HepG2 (cell line): ENCODE measurements around the gene SORBS2. TPM values are rescaled to one million over a fixed set of nuclear protein-coding genes. Genes with fewer than 3 reads are reported as not detected.

Experiments used
- ATAC-seq: fragments of 200-7000 bp; cut with Tn5 transposase; 3 replicates; pipeline ENCODE4 v1.9.1; 2020; ENCODE audit warnings: mild to moderate bottlenecking, moderate library complexity
- BruUV-seq: library from RNA; stranded (reverse); fragments of 400-500 nt; replicated peaks from 2 replicates; lab custom pipeline; 2021; lab: Mats Ljungman, UMichigan
- CTCF ChIA-PET: fragments of 300-600 bp; formaldehyde crosslinking; extraction: SDS; loops from one replicate; lab custom pipeline; 2021; ENCODE audit warnings: low total read pairs, inconsistent platforms, low intra/inter-chr PET ratio; lab: Yijun Ruan, JAX
- POLR2A ChIA-PET: fragments of 350-600 bp; sonication (Branson Sonifier 250); formaldehyde crosslinking; loops from one replicate; lab custom pipeline; 2020; ENCODE audit warnings: antibody characterized with exemption, inconsistent platforms; lab: Yijun Ruan, JAX
- DNase-seq: peaks from one replicate; pipeline ENCODE4 v3.0.0-alpha.2; 2015; ENCODE audit warnings: low spot score
- FAIRE-seq: peaks from 3 replicates; lab custom pipeline; 2011; peaks lifted over from hg19 to GRCh38; lab: Jason Lieb, UNC
- H2AFZ ChIP-seq: one replicate; pipeline ENCODE4 v1.6.1; 2011; ENCODE audit warnings: low read length, inconsistent platforms
- H3K27ac ChIP-seq: fragments of 300-600 bp; 3 replicates; pipeline ENCODE4 v1.8.0; 2011; ENCODE audit warnings: mixed run types, mild to moderate bottlenecking, mixed read lengths, low read length, inconsistent platforms; ENCODE audit not compliant: insufficient read depth; ENCODE audit errors: extremely low read length
- H3K27me3 ChIP-seq, 2 experiments: fragments of 200-600 bp in 1 of 2; 2 replicates in 1 of 2; 3 replicates in 1 of 2; pipeline versions ENCODE4 v1.6.0 to v1.8.0; 2011; ENCODE audit warnings: low read length in 2 of 2, mild to moderate bottlenecking in 2 of 2, moderate library complexity in 2 of 2, inconsistent platforms in 1 of 2; ENCODE audit not compliant: insufficient read depth in 2 of 2, control insufficient read depth in 1 of 2
- H3K36me3 ChIP-seq, 2 experiments: fragments of 200-600 bp in 1 of 2; replicated peaks in 1 of 2; 2 replicates in 1 of 2; 3 replicates in 1 of 2; pipeline versions ENCODE4 v1.5.1 to v1.8.0; 2011; ENCODE audit warnings: low read length in 2 of 2, inconsistent platforms in 1 of 2; ENCODE audit not compliant: insufficient read depth in 2 of 2, control insufficient read depth in 1 of 2
- H3K4me1 ChIP-seq: 2 replicates; pipeline ENCODE4 v1.5.1; 2012; ENCODE audit warnings: low read length, inconsistent platforms; ENCODE audit not compliant: insufficient read depth
- H3K4me2 ChIP-seq: 2 replicates; pipeline ENCODE4 v1.6.0; 2011; ENCODE audit warnings: low read depth, low read length, inconsistent platforms
- H3K4me3 ChIP-seq, 3 experiments: fragments of 200-600 bp in 1 of 3; sonication (generic), shearing (Covaris generic) in 1 of 3; replicated peaks in 1 of 3; 2 replicates each; pipeline ENCODE4 v1.5.1; 2011 to 2016; ENCODE audit warnings: low read length in 3 of 3, inconsistent platforms in 2 of 3, low read depth in 2 of 3, mild to moderate bottlenecking in 2 of 3, control low read depth in 1 of 3, mixed read lengths in 1 of 3; ENCODE audit not compliant: insufficient read depth in 1 of 3
- H3K79me2 ChIP-seq: one replicate; pipeline ENCODE4 v1.6.1; 2011; ENCODE audit warnings: low read length, inconsistent platforms; ENCODE audit not compliant: insufficient read depth
- H3K9ac ChIP-seq: 2 replicates; pipeline ENCODE4 v1.6.0; 2011; ENCODE audit warnings: mild to moderate bottlenecking, low read depth, low read length, inconsistent platforms; ENCODE audit not compliant: insufficient read depth
- H3K9me3 ChIP-seq: 2 replicates; pipeline ENCODE4 v1.5.1; 2012; ENCODE audit warnings: mild to moderate bottlenecking, low read length
- H4K20me1 ChIP-seq: 2 replicates; pipeline ENCODE4 v1.6.0; 2011; ENCODE audit warnings: inconsistent platforms, mild to moderate bottlenecking, low read length, moderate library complexity; ENCODE audit not compliant: insufficient read depth
- ARNT ChIP-seq: fragments of 450-650 bp; IDR thresholded peaks from 2 replicates; pipeline ENCODE4 v1.6.1; 2017
- ARNTL ChIP-seq: sonication (generic); formaldehyde crosslinking; IDR thresholded peaks from 2 replicates; pipeline ENCODE4 v1.4.0; 2020; ENCODE audit warnings: mild to moderate bottlenecking, missing genetic modification reagents
- BORCS8-MEF2B ChIP-seq: sonication (generic); formaldehyde crosslinking; IDR thresholded peaks from 2 replicates; pipeline ENCODE4 v1.8.0; 2022; ENCODE audit warnings: mild to moderate bottlenecking, missing genetic modification reagents
- FOXA3 ChIP-seq: IDR thresholded peaks from 2 replicates; pipeline ENCODE4 v1.6.1; 2016; ENCODE audit warnings: missing genetic modification reagents, missing compliant biosample characterization
- FOXJ3 ChIP-seq: sonication (generic); formaldehyde crosslinking; IDR thresholded peaks from 2 replicates; pipeline ENCODE4 v1.4.0; 2020; ENCODE audit warnings: missing genetic modification reagents, mild to moderate bottlenecking, borderline replicate concordance
- XRCC5 ChIP-seq: fragments of 200-400 bp; formaldehyde crosslinking; optimal IDR thresholded peaks from 2 replicates; pipeline ENCODE3; 2017; ENCODE audit warnings: mild to moderate bottlenecking, low read length
- ZNF263 ChIP-seq: sonication (generic); formaldehyde crosslinking; IDR thresholded peaks from 2 replicates; pipeline ENCODE4 v1.4.0; 2020; ENCODE audit warnings: missing genetic modification reagents
- ZNF264 ChIP-seq: sonication (generic); formaldehyde crosslinking; IDR thresholded peaks from 2 replicates; pipeline ENCODE4 v1.4.0; 2020; ENCODE audit warnings: missing genetic modification reagents
- ZNF30 ChIP-seq: sonication (generic); formaldehyde crosslinking; IDR thresholded peaks from 2 replicates; pipeline ENCODE4 v1.5.0; 2020; ENCODE audit warnings: mild to moderate bottlenecking, missing genetic modification reagents
- ZNF558 ChIP-seq: sonication (generic); formaldehyde crosslinking; IDR thresholded peaks from 2 replicates; pipeline ENCODE4 v1.9.0; 2022; ENCODE audit warnings: mild to moderate bottlenecking, missing genetic modification reagents, borderline replicate concordance
- ZNF7 ChIP-seq: IDR thresholded peaks from 2 replicates; pipeline ENCODE4 v1.6.1; 2016; ENCODE audit warnings: missing biosample characterization, missing genetic modification reagents
- ZNF773 ChIP-seq: sonication (generic); formaldehyde crosslinking; IDR thresholded peaks from 2 replicates; pipeline ENCODE4 v1.4.0; 2020; ENCODE audit warnings: missing genetic modification reagents, borderline replicate concordance
- WGBS: methylation state at CpG from one replicate; pipeline ENCODE4 v1.1.6; 2017; ENCODE audit warnings: low lambda C conversion rate; 5-methylcytosine and 5-hydroxymethylcytosine counted together
- in situ Hi-C: cut with HindIII; loops from 2 replicates; pipeline ENCODE4 v1.10.0; 2017; ENCODE audit warnings: low pct_unique_long_range_greater_than_20kb; ENCODE audit not compliant: extremely low pct_ligation_motif_present
- intact Hi-C: fragments of 100-400 bp; cut with micrococcal nuclease; formaldehyde crosslinking; loops from one replicate; pipeline ENCODE4 v1.10.0; 2022; ENCODE audit not compliant: unreplicated experiment
- polyA plus RNA-seq, 8 experiments: library from polyadenylated mRNA; depleted of rRNA in 3 of 8; stranded (reverse) in 7 of 8; unstranded in 1 of 8; fragments of >200 nt; fragmentation: Illumina TruSeq in 4 of 8; extraction: Trizol in 4 of 8; gene quantifications; 2 replicates each; pipeline versions ENCODE4 v1.2.1 to v1.2.3, GENCODE V29; 2011 to 2016; ENCODE audit warnings: low read depth in 4 of 8, missing spikeins in 1 of 8, mixed read lengths in 1 of 8; ENCODE audit not compliant: insufficient read depth in 1 of 8
- total RNA-seq, 5 experiments: library from RNA; depleted of rRNA; stranded (reverse); fragments of >200 nt; fragmentation: Illumina TruSeq; extraction: Trizol; gene quantifications; 2 replicates each; pipeline ENCODE4 v1.2.3, GENCODE V29; 2016; ENCODE audit warnings: low read depth in 1 of 5
- TF ChIP-seq, protein P1 (sequence below): sonication (generic); formaldehyde crosslinking; IDR thresholded peaks from 2 replicates; pipeline ENCODE4 v1.5.0; 2020; ENCODE audit warnings: mild to moderate bottlenecking, missing genetic modification reagents, borderline replicate concordance
- TF ChIP-seq, protein P2 (sequence below): sonication (generic); formaldehyde crosslinking; IDR thresholded peaks from 2 replicates; pipeline ENCODE4 v1.4.0; 2020; ENCODE audit warnings: missing genetic modification reagents

Gene SORBS2
- total and polyA plus RNA-seq, 2 of the 13 experiments (the other 11 are each of a cell fraction or from before 2014, with no cell fraction given) = 25.0 to 80.5 TPM

DNA sequence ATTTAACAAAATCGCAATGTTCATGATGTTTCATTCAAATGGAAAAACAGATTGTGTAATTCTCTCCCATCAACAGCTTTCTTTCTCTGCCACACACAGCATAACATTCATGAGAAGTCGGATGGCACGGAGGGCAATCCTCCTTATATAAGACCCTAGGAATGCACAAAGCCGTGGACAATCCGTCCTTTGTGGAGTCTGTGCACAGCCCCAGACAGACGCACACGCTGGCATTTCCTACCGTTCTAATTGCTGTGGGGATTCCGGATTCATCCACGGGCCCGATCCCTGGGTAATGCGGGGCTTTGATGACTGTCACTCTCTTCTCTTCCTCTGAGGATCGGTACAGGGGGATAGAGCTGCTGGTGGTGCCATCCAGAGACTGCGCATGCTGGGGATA, 154.8 kb downstream of the SORBS2 start:
- H3K36me3 ChIP-seq = peaks cover 10 to 49% of the 10 kb centered on the region in 2 experiments
- H3K9ac ChIP-seq = no peak overlapping the region
- H2AFZ ChIP-seq = no peak overlapping the region
- BruUV-seq = no TSS peak
- no peaks in the 10 kb centered on the region for H3K27me3 ChIP-seq
- in situ Hi-C loops = no loop called here
- CTCF ChIA-PET = no interaction called here
- intact Hi-C loops = no loop called here
- H3K4me3 ChIP-seq = no peak overlapping the region
- no peak for FAIRE-seq
- H3K4me1 ChIP-seq = peaks cover 7% of the 10 kb centered on the region
- no peak overlapping the region for H3K4me2 ChIP-seq
- DNase-seq = no peak
- H3K9me3 ChIP-seq = no peaks in the 10 kb centered on the region
- H3K79me2 ChIP-seq = no peaks in the 10 kb centered on the region
- no peak for ATAC-seq
- over 99% methylated on average over 14 of the region's 14 CpGs for WGBS
- POLR2A ChIA-PET = no interaction called here
- H4K20me1 ChIP-seq = no peaks in the 10 kb centered on the region
- no peak overlapping the region for H3K27ac ChIP-seq
- no peak for TF ChIP-seq FOXJ3 (CRISPR knock-in tag)
- no peak for TF ChIP-seq ARNTL (CRISPR knock-in tag)
- no peak for TF ChIP-seq ZNF7 (CRISPR knock-in tag)
- no peak for TF ChIP-seq ZNF263 (CRISPR knock-in tag)
- no peak for TF ChIP-seq XRCC5
- TF ChIP-seq, protein P1, sequence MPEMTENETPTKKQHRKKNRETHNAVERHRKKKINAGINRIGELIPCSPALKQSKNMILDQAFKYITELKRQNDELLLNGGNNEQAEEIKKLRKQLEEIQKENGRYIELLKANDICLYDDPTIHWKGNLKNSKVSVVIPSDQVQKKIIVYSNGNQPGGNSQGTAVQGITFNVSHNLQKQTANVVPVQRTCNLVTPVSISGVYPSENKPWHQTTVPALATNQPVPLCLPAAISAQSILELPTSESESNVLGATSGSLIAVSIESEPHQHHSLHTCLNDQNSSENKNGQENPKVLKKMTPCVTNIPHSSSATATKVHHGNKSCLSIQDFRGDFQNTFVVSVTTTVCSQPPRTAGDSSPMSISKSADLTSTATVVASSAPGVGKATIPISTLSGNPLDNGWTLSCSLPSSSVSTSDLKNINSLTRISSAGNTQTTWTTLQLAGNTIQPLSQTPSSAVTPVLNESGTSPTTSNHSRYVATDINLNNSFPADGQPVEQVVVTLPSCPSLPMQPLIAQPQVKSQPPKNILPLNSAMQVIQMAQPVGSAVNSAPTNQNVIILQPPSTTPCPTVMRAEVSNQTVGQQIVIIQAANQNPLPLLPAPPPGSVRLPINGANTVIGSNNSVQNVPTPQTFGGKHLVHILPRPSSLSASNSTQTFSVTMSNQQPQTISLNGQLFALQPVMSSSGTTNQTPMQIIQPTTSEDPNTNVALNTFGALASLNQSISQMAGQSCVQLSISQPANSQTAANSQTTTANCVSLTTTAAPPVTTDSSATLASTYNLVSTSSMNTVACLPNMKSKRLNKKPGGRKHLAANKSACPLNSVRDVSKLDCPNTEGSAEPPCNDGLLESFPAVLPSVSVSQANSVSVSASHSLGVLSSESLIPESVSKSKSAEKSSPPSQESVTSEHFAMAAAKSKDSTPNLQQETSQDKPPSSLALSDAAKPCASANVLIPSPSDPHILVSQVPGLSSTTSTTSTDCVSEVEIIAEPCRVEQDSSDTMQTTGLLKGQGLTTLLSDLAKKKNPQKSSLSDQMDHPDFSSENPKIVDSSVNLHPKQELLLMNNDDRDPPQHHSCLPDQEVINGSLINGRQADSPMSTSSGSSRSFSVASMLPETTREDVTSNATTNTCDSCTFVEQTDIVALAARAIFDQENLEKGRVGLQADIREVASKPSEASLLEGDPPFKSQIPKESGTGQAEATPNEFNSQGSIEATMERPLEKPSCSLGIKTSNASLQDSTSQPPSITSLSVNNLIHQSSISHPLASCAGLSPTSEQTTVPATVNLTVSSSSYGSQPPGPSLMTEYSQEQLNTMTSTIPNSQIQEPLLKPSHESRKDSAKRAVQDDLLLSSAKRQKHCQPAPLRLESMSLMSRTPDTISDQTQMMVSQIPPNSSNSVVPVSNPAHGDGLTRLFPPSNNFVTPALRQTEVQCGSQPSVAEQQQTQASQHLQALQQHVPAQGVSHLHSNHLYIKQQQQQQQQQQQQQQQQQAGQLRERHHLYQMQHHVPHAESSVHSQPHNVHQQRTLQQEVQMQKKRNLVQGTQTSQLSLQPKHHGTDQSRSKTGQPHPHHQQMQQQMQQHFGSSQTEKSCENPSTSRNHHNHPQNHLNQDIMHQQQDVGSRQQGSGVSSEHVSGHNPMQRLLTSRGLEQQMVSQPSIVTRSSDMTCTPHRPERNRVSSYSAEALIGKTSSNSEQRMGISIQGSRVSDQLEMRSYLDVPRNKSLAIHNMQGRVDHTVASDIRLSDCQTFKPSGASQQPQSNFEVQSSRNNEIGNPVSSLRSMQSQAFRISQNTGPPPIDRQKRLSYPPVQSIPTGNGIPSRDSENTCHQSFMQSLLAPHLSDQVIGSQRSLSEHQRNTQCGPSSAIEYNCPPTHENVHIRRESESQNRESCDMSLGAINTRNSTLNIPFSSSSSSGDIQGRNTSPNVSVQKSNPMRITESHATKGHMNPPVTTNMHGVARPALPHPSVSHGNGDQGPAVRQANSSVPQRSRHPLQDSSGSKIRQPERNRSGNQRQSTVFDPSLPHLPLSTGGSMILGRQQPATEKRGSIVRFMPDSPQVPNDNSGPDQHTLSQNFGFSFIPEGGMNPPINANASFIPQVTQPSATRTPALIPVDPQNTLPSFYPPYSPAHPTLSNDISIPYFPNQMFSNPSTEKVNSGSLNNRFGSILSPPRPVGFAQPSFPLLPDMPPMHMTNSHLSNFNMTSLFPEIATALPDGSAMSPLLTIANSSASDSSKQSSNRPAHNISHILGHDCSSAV = no peak
- no peak for TF ChIP-seq ZNF773 (CRISPR knock-in tag)
- TF ChIP-seq FOXA3 (CRISPR knock-in tag) = no peak
- no peak for TF ChIP-seq ZNF30
- TF ChIP-seq BORCS8-MEF2B (CRISPR knock-in tag) = no peak
- no peak for TF ChIP-seq ZNF264 (CRISPR knock-in tag)
- TF ChIP-seq, protein P2, sequence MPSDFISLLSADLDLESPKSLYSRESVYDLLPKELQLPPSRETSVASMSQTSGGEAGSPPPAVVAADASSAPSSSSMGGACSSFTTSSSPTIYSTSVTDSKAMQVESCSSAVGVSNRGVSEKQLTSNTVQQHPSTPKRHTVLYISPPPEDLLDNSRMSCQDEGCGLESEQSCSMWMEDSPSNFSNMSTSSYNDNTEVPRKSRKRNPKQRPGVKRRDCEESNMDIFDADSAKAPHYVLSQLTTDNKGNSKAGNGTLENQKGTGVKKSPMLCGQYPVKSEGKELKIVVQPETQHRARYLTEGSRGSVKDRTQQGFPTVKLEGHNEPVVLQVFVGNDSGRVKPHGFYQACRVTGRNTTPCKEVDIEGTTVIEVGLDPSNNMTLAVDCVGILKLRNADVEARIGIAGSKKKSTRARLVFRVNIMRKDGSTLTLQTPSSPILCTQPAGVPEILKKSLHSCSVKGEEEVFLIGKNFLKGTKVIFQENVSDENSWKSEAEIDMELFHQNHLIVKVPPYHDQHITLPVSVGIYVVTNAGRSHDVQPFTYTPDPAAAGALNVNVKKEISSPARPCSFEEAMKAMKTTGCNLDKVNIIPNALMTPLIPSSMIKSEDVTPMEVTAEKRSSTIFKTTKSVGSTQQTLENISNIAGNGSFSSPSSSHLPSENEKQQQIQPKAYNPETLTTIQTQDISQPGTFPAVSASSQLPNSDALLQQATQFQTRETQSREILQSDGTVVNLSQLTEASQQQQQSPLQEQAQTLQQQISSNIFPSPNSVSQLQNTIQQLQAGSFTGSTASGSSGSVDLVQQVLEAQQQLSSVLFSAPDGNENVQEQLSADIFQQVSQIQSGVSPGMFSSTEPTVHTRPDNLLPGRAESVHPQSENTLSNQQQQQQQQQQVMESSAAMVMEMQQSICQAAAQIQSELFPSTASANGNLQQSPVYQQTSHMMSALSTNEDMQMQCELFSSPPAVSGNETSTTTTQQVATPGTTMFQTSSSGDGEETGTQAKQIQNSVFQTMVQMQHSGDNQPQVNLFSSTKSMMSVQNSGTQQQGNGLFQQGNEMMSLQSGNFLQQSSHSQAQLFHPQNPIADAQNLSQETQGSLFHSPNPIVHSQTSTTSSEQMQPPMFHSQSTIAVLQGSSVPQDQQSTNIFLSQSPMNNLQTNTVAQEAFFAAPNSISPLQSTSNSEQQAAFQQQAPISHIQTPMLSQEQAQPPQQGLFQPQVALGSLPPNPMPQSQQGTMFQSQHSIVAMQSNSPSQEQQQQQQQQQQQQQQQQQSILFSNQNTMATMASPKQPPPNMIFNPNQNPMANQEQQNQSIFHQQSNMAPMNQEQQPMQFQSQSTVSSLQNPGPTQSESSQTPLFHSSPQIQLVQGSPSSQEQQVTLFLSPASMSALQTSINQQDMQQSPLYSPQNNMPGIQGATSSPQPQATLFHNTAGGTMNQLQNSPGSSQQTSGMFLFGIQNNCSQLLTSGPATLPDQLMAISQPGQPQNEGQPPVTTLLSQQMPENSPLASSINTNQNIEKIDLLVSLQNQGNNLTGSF = no peak
- TF ChIP-seq ARNT = no peak
- no peak for TF ChIP-seq ZNF558 (CRISPR knock-in tag)
